Fibroblast of skin of left quadriceps (primary cell): ENCODE results near the gene MYOZ1.
"Not testable (repeated sequence)": the region's sequence is repeated elsewhere in the genome, so short reads cannot be mapped to it uniquely, and the experiment has no call there.

Experiments
- DNase-seq, 2 experiments: peaks; one replicate each; pipeline ENCODE4 v3.0.0-alpha.2; 2013; ENCODE audit warnings: low read depth in 2 of 2

The MYOZ1 gene

DNA sequence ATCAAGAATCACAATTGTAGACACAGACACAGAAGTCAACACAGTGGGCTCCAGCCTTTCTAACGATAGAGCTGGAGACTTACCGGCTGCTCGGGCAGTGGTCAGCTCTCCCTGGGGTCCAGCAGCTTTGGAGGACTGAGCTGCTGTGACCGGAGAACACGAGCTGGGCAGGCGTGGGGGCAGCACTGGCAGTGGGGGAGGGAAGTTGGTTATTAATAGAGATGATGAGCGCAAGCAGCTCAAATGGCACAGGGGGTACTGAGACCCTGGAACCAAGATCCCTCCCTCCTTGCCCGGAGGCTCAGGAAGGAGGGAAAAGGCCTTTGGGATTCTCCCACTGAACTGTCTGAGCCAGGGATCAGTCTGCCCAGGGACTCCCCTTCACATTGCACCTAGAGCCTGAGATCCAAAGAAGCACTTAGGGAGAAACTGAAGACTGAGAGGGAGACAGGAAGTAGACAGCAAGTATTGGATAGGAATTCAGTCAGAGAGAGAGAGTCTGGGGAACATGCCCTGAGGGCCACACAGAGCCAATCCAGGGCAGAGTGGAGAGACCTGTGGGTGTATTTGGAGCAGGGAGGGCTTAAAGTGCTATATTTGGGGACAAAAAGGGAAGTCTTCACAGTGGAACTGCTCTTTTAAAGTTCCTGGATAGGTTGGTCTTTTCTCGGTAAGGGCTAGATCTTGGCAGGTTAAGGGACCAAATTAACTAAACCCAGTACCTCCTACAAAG is at the start of gene MYOZ1:
MYOZ1 (minus strand) TSS at position 147 of the 733 bp plus-strand sequence. CDS start 1,457 bp downstream, outside the sequence.
- DNase-seq: no peak

DNA sequence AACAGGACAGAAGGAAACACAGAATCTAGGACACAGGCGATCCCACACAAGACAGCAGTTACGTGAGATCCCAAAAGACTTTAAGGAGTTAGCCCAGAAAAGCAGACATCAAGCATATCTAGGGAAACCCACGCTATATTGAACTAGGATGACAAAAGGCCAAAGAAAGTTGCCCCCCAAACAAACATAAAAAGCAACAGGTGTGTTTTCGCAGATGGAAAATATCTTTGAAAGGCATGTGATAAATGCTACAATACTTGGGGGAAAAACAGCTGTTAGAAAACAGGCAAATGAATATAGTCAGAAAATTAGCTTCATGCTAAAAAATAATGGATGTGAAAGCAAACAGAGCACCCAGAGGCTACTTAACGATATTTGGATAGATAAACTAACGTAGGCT is 49.5 kb upstream of the MYOZ1 start:
- DNase-seq: not testable (repeated sequence)

DNA sequence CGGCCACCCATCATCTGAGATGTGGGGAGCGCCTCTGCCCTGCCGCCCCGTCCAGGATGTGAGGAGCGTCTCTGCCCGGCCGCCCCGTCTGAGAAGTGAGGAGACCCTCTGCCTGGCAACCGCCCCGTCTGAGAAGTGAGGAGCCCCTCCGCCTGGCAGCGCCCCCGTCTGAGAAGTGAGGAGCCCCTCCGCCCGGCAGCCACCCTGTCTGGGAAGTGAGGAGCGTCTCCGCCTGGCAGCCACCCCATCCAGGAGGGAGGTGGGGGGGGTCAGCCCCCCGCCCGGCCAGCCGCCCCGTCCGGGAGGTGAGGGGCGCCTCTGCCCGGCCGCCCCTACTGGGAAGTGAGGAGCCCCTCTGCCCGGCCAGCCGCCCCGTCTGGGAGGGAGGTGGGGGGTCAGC is 48.3 kb upstream of the MYOZ1 start:
- not testable (repeated sequence) for DNase-seq

DNA sequence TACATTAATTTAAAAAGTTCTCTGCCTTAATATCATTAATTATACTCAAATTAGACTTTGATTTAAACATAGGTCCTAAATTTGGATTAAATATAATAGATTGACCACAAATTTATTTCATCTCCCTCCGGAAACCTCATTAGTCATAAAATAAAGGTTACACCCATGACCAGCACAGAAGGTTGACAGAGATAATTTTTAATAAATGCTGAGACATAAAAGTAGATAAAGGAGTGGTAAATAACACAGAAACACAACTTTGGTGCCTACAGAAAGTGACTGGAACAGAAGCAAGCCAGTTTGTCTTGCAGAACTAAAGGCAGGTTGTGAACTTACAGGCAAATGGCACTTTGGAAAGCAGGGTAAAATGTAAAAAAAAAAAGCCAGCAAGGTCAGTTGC is 46.4 kb upstream of the MYOZ1 start:
- DNase-seq: not testable (repeated sequence)

DNA sequence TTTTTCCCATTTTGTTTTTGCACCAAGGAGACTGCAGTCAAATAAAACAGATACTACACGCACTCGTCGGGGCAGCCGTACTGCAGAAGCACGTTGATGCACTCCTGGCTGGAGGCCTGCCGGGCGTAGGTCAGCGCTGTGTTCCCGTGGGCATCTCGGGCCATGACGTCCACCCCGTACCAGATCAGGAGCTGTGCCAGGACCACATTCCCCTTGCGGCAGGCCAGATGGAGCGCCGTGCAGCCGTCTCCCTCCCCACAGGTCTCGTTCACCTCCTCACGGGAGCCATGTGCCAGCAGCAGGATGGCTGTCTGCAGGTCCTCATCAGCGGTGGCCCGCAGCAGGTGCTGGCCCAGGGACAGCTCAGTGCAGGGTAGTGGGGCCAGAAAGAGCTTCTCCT is 33.3 kb upstream of the MYOZ1 start:
- not testable (repeated sequence) for DNase-seq

- not testable (repeated sequence) for DNase-seq
Observed at GRCh38 chr10:73668378-73668777, 27.1 kb upstream of the MYOZ1 start.

- not testable (repeated sequence) for DNase-seq
Observed at GRCh38 chr10:73666153-73666809, 25.0 kb upstream of the MYOZ1 start.

DNA sequence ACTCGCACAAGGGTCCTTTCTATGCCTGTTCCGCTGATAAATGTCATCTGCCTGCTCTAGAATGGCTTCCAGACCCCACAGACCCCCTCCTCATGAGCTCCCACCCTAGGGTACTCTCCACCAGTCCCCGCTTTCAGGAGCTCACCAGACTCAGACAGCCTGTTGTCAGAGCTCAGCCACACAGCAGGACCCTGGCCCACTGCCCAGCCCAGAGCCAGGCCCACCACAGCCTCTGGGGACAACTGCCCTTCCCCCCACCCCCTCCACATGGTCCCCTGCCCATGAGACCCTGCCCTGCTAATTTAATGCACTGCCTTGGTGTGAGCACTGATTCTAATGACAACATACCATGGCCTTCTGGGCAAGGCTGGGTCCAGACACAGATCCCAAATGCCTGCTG is 24.3 kb upstream of the MYOZ1 start:
- not testable (repeated sequence) for DNase-seq

DNA sequence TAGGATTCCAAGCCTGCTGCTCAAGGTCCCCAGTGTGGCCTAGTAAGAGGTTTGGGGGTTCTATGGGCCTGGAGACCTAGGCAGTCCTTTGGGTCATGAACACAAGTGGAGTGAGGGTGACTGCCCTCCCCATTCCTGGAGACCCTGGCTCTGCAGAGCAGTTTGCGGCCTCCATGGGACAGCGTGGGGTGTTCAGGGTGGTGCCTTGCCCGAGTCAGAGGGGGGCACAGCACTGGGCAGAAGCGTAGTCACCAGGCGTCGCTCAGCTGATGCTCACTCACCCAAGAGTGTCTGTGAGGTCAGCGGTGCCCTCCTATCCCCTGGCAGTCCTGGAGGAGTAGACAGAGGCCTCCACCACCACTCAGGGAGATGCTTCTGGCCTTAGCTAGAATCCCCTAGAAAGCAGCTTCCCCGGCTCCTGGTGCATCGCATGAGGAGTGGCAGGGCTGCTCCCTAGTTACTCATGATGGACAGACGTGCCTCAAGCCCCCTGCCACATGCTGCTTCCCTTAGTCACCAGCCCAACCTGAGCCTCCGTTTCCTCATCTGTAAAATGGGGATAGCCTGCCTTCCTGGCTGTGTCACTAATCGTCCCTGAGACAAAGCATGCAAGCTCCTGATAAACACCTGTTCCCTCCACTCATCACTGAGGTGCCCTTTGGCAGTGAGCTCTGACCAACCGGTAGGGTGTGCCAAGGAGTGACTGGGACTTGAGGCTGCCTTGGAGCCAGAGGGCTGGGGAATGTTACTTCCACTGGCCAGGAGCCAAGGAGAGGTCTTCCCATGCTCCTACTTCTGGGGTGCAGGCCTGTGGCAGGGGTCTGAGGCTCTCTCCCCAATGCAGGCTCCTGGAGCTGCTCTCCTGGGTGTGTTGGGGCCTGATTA is 23.1 kb upstream of the MYOZ1 start:
- not testable (repeated sequence) for DNase-seq

DNA sequence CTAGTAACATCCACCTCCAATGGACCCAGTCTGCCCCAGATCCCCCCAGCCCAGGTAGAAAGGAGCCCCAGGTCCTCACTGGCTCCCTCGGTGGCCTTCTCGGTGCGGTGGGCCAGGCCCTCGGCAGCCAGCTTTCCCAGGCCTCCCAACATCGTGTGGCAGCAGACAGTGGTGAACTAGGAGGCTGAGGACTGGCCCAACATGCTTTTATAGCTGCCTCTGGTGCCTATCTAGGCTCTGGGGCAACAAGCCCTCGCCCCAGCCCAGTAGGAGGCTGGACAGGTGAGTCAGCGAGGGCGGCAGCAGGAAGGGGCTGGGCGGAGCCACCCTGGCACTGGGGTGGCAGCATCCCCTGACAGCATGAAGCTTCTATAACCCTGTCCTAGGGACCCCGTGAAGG is 22.3 kb upstream of the MYOZ1 start:
- DNase-seq: not testable (repeated sequence)

DNA sequence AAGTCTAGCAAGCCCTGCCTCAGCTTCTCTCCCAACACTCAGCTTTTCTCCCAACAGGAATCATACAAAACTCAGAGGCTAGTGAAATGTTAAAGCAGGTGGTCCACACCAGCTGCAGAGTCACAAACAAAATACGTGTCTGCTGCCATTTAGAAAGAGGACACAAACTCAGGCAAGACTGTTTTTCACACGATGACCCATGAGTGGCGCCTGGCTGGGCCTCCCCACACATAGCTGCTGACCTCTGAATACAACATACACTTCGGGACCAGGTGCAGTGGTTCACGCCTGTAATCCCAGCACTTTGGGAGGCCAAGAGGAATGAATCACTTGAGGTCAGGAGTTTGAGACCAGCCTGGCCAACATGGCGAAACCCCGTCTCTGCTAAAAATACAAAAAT is 21.4 kb upstream of the MYOZ1 start:
- DNase-seq: not testable (repeated sequence)

DNA sequence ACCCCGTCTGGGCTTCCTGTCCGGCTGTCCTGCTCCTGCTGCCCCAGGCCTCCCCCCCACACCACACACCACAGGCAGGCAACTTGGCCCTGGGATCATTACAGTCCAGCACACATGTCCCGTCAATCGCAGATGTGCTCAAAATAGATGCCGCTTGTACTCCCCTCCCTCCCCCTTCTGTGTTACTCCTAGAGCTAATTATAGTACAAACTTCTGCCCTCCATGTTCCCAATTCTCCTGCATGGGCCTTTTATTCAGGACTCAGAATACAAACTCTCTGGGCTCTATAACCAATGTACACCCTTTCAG is 14.7 kb upstream of the MYOZ1 start, which contains the start of gene SYNPO2L:
SYNPO2L (minus strand) TSS at position 40 of the 309 bp plus-strand sequence. CDS start 107 bp downstream, outside the sequence.
- DNase-seq: no peak

GRCh38 chr10:73655257-73655989 is 14.1 kb upstream of the MYOZ1 start:
- no peak for DNase-seq

DNA sequence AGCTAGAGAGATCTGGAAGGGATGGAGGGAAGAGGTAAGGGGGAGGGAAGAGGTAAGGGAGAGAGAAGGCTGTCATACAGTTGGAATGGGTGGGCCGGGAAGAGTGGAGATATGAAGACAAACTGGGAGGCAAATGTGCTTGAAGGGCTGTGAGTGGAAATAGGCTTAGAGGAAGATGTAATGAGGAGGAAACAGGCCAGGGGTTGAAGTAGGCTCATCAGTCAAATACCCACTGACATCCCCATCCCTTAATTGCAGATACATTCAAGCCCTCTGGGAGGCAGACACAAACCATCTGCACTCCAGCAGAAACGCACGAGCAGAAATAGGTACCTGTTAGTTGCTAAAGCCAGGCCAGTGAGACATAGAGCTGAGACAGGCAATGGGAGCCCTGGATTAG is 12.4 kb upstream of the MYOZ1 start:
- DNase-seq: no peak

DNA sequence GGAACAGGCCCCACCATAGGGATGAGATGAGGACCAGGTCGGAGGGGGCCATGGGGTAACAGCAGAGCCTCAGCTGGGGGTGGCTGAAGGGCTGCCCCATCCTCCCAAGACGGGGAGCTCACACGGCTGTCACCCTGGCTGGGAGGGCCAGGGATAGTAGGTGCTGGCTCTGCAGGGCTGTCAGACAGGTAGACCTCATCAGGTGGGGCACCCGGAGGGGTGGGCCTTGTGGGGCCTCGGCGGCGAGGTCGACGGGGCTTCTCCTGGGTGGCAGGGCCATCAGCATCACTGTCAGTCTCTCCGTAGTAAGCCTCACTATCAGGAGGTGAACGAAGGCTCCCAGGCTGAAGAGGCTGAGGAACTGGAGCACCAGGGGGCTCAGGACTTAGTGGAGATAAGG is 11.9 kb upstream of the MYOZ1 start:
- no peak for DNase-seq

DNA sequence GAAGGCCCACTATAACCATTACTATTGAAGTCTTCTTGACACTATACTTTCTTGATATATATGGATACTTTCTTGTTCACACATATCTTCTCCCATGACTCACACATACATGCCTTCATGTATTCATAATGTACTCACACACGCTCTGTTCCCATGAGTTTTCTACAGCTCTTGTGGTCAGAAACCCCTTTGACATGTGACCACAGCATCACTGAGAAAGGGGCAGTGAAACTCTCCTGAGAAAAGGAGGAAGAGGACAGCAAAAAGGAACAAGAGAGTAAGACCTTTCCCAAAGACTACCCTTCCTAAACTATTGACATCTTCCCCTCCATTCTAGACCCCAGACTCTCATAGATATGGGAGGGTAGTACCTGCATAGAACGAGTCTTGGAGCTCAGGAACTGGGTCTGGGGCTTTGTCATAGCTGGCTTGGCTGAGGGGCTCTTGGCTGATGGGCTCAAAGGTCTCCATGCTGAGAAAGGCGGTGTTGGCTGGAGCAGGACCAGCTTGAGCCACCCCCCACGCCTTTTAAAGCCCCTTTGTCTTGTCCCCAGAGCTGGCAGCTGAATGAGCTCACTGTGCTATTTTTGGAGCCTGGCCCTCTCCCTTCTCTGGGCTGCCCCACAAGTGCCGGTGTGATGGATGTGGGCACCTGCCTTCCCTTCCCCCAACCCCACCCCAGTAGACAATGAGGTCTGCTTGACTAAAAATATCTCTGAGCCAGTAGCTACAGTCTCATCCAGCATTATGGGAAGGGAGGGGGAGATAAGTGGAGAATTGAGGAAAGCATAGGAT is 9.5 kb upstream of the MYOZ1 start:
- peak; percentile 73 for DNase-seq

- DNase-seq: peak; percentile 28 to 38
Observed at GRCh38 chr10:73649876-73650536, 8.7 kb upstream of the MYOZ1 start.

- no peak for DNase-seq
Observed at GRCh38 chr10:73648975-73649829, 7.9 kb upstream of the MYOZ1 start.
